Cardiac muscle cell (in vitro differentiated cells and primary cell): Measurements from ENCODE around the gene PSAT1. TPM values are rescaled to one million over a fixed set of nuclear protein-coding genes. Genes with fewer than 3 reads are reported as not detected.

Source experiments
- DNase-seq, 2 donors: peaks; one replicate each; pipeline versions ENCODE4 v3.0.0 to v3.0.0-alpha.2; 2010 to 2017; ENCODE audit warnings: low read depth in 1 of 2, low spot score in 1 of 2
- H3K27ac ChIP-seq: fragments of 200-600 bp; sonication (generic); 2 replicates; pipeline ENCODE4 v1.5.1; 2016
- H3K27me3 ChIP-seq: fragments of 200-600 bp; sonication (generic); 2 replicates; pipeline ENCODE4 v1.6.0; 2016; ENCODE audit warnings: control low read depth
- H3K36me3 ChIP-seq: fragments of 200-600 bp; sonication (generic); 2 replicates; pipeline ENCODE4 v1.5.1; 2016; ENCODE audit warnings: control low read depth
- H3K4me1 ChIP-seq: fragments of 200-600 bp; sonication (generic); 2 replicates; pipeline ENCODE4 v1.8.1; 2017; ENCODE audit warnings: low read depth, mild to moderate bottlenecking, mixed run types
- H3K4me3 ChIP-seq: fragments of 200-600 bp; sonication (generic); 2 replicates; pipeline ENCODE4 v1.5.1; 2016; ENCODE audit warnings: mild to moderate bottlenecking
- H3K9me3 ChIP-seq: fragments of 200-600 bp; sonication (generic); 2 replicates; pipeline ENCODE4 v1.5.1; 2017; ENCODE audit warnings: low read depth, mild to moderate bottlenecking, control low read depth
- polyA plus RNA-seq: library from polyadenylated mRNA; unstranded; fragments of >200 nt; fragmentation: Nextera tagmentation; extraction: Ambion mirVana; gene quantifications from 2 replicates; pipeline ENCODE4 v1.2.1, GENCODE V29; 2016
- total RNA-seq: library from RNA; depleted of rRNA; stranded (reverse); fragments of >200 nt; gene quantifications from 2 replicates; pipeline ENCODE4 v1.2.3, GENCODE V29; 2016
- TF ChIP-seq, protein P1 (sequence below): IDR thresholded peaks from 2 replicates; pipeline ENCODE4 v1.5.1; 2012; ENCODE audit warnings: low read depth, mild to moderate bottlenecking, low read length

The PSAT1 gene
- total and polyA plus RNA-seq, 2 experiments from 2014 or later = 29.1 to 60.0 TPM

- no peaks in the 10 kb centered on the region for H3K27me3 ChIP-seq
- H3K9me3 ChIP-seq = no peaks in the 10 kb centered on the region
- H3K36me3 ChIP-seq = peaks cover 16% of the 10 kb centered on the region
- no peak overlapping the region for H3K4me3 ChIP-seq
- peak; percentile 23 to 60 for DNase-seq
- H3K27ac ChIP-seq = no peak overlapping the region
- TF ChIP-seq, protein P1, sequence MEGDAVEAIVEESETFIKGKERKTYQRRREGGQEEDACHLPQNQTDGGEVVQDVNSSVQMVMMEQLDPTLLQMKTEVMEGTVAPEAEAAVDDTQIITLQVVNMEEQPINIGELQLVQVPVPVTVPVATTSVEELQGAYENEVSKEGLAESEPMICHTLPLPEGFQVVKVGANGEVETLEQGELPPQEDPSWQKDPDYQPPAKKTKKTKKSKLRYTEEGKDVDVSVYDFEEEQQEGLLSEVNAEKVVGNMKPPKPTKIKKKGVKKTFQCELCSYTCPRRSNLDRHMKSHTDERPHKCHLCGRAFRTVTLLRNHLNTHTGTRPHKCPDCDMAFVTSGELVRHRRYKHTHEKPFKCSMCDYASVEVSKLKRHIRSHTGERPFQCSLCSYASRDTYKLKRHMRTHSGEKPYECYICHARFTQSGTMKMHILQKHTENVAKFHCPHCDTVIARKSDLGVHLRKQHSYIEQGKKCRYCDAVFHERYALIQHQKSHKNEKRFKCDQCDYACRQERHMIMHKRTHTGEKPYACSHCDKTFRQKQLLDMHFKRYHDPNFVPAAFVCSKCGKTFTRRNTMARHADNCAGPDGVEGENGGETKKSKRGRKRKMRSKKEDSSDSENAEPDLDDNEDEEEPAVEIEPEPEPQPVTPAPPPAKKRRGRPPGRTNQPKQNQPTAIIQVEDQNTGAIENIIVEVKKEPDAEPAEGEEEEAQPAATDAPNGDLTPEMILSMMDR = peak; percentile 48
- H3K4me1 ChIP-seq = peaks cover 4% of the 10 kb centered on the region
These were observed 35.4 kb upstream of the PSAT1 start for GRCh38 chr9:78261403-78262001.

GRCh38 chr9:78262655-78263054 lies 34.3 kb upstream of the PSAT1 start:
- H3K27me3 ChIP-seq = no peaks in the 10 kb centered on the region
- H3K9me3 ChIP-seq = no peaks in the 10 kb centered on the region
- TF ChIP-seq, protein P1 = no peak
- H3K36me3 ChIP-seq = peaks cover 26% of the 10 kb centered on the region
- no peak for DNase-seq
- H3K27ac ChIP-seq = no peak overlapping the region
- no peak overlapping the region for H3K4me3 ChIP-seq
- H3K4me1 ChIP-seq = peaks cover 4% of the 10 kb centered on the region

- TF ChIP-seq, protein P1 = no peak
- peaks cover 32% of the 10 kb centered on the region for H3K36me3 ChIP-seq
These were observed 29.0 kb upstream of the PSAT1 start for GRCh38 chr9:78267889-78268288.

DNA sequence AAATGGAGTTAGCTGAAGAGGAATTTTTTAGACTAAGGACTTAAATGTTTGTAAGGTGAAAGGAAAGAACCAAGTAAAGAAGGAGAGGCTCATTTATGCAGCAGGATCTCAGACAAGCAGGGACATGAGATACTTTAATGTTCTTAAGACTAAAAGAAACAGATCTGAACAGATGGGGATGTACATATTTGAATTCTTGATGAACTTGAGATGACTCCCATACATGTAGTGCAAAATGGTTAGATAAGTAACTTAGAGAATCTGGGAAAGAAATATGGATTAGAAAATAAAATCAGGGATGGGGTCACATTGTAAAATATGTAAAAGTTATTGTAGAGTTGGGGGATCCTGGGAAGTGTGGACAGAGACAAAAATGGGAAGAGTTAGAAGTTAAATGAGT lies 27.1 kb upstream of the PSAT1 start:
- TF ChIP-seq, protein P1 = no peak
- Histone ChIP-seq H3K4me1 (no peaks in the 10 kb centered on the region), H3K27me3 (no peaks in the 10 kb centered on the region), H3K36me3 (peaks cover 32% of the 10 kb centered on the region), H3K9me3 (no peaks in the 10 kb centered on the region), H3K27ac (no peak overlapping the region), H3K4me3 (no peak overlapping the region)
- DNase-seq = no peak

More at GRCh38 chr9:78267889-78268288, 29.0 kb upstream of the PSAT1 start:
- no peak overlapping the region for H3K4me3 ChIP-seq
- H3K4me1 ChIP-seq = no peaks in the 10 kb centered on the region
- H3K27ac ChIP-seq = no peak overlapping the region
- no peaks in the 10 kb centered on the region for H3K27me3 ChIP-seq
- DNase-seq = no peak
- no peaks in the 10 kb centered on the region for H3K9me3 ChIP-seq

- TF ChIP-seq, protein P1 = no peak
- H3K9me3 ChIP-seq = no peaks in the 10 kb centered on the region
These were observed 24.6 kb upstream of the PSAT1 start for GRCh38 chr9:78272307-78272706.

GRCh38 chr9:78273761-78274160 lies 23.2 kb upstream of the PSAT1 start:
- Histone ChIP-seq H3K4me3 (no peak overlapping the region), H3K36me3 (peaks cover 6% of the 10 kb centered on the region), H3K4me1 (peaks cover 20% of the 10 kb centered on the region), H3K9me3 (no peaks in the 10 kb centered on the region), H3K27ac (no peak overlapping the region), H3K27me3 (no peaks in the 10 kb centered on the region)
- peak in 1 of 2 donors; percentile 29 for DNase-seq
- TF ChIP-seq, protein P1 = no peak

More at GRCh38 chr9:78272307-78272706, 24.6 kb upstream of the PSAT1 start:
- Histone ChIP-seq H3K27me3 (no peaks in the 10 kb centered on the region), H3K36me3 (peaks cover 8% of the 10 kb centered on the region), H3K27ac (no peak overlapping the region), H3K4me3 (no peak overlapping the region), H3K4me1 (peaks cover 5% of the 10 kb centered on the region)
- DNase-seq = no peak
